Middle frontal gyrus (tissue), 1 donor: Measurements from ENCODE around the gene CSNK1G1.
"Not testable (repeated sequence)": the region's sequence is repeated elsewhere in the genome, so short reads cannot be mapped to it uniquely, and the experiment has no call there.

Experiments used
- DNase-seq: peaks from one replicate; pipeline ENCODE4 v3.0.0-alpha.2; 2015; ENCODE audit warnings: low spot score; ENCODE audit errors: extremely low spot score

Gene CSNK1G1

DNA sequence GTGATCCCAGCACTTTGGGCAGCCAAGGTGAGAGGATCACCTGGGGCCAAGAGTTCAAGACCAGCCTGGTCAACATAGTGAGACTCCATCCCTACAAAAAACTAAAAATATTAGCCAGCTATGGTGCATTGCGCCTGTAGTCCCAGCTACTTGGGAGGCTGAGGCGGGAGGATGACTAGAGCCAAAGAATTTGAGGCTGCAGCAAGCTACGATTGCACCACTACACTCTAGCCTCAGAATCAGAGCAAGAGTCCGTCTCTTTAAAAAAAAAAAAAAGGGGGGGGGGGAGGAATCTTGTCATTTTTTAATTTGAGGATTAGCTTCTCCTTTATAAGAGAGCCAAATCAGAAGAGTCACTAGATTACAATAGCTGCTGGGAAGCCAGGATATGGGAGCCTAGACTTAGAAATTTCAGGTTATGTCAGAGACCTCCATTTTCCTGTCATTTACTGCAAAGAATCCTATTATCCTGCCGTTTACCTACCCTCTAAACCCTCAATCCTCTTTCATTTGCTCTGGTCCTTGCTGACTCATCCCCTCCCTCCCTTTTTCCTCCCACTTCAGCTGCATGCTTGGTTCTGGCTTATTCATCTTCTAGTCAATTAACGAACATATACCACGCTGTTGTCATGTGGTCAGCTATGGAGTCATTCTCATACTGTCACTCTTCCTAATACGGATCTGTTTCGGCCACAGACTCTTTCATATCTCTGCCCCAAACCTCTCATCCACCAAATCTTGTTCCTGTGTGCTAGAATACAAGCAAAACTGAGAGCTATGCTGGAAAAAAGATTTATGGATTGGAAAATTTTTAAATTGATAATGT lies 109.4 kb downstream of the CSNK1G1 start:
- DNase-seq = no peak

DNA sequence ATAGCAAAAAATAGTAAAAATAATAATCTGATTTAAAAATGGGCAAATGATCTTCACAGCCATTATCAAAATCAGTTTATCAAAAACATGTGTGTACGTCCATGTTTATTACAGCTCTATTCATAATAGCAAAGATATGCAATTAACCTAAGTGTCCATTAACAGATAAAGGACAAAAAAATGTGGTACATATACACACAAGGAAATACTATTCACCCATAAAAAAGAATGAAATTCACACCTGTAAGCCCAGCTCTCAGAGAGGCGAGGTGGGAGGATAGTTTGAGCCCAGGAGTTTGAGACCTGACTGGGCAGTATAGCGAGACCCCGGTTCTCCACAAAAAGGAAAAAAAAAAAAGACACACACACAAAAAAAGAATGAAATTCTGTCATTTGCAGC lies 110.6 kb downstream of the CSNK1G1 start:
- no peak for DNase-seq

DNA sequence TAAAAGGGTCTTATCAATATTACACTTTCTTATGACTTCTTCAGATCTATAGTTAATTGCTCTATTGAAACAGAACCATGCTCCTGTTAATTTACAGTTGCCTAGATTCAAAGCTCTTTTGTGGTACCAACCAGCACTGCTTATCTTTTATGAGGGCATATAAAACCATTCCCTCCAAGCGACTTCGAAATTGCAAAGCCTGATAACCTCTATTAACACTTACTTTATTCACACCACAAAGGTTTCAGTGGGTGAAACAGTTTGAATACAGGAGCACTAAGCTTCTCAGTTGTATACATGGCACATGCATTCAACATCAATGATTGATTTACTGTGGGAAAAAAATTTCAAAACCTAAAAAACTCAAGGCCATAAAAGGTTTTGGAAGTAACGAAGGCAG lies 118.3 kb downstream of the CSNK1G1 start:
- no peak for DNase-seq

DNA sequence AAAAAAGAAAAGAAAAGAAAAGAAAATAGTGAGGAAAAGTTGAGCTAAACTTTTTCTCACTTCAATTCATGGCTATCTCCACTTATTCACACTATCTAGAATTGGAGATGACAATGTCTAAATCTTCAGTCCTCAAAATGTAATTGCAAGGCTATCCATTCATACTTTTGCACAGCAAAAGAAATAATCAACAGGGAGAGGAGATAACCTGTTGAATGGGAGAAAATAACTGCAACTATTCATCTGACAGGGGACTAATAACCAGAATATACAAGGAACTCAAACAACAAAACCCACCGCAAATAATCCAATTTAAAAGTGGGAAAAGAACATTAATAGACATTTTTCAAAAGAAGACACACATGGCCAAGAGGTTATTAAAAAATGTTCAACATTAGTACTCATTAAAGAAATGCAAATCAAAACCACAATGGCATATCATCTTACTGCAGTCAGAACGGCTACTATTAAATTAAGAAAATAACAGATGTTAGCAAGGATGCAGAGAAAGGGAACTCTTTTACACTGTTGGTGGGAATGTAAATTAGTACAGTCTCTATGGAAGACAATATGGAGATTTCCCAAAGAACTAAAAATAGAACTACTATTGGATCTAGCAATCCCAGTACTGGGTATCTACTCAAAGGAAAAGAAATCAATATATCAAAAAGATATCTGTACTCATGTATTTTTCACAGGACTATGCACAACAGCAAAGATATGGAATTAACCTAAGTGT lies 119.6 kb downstream of the CSNK1G1 start:
- DNase-seq = no peak

DNA sequence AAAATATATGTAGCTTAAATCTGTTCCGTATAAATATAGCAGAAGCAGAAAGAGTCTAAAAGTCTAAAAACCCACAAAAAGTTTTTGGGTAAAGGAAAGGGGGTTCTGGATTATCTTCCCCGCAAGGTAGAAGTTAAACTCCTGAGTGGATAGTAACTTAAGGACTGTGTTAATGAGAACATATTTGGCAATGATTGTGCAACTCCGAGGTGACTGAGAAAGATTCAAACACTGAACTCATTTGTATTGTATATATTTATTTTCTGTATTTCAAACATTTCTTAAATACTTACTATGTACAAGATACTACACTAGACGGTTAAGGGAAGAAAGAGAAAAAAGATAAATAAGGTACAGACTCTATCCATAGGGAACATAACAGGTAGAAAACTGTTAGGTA lies 120.4 kb downstream of the CSNK1G1 start:
- no peak for DNase-seq

DNA sequence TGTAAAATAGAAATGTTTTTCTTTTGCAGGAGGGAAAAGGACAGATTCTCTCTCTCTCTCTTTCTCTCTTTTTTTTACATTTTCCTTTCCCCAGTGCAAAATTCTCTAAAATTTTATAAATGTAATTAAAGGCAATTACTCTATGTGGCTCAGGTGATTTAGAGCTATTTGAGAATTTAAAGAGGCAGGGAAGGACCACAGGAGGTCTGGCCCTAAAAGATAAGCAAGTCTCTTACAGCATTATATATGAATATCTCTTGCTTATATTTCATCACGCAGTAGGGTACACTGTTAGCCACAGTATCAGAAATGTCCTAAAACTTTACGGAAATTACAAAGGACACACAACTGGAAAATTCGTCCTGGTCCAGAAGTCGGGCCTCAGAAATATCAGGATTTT lies 122.7 kb downstream of the CSNK1G1 start:
- DNase-seq = no peak

DNA sequence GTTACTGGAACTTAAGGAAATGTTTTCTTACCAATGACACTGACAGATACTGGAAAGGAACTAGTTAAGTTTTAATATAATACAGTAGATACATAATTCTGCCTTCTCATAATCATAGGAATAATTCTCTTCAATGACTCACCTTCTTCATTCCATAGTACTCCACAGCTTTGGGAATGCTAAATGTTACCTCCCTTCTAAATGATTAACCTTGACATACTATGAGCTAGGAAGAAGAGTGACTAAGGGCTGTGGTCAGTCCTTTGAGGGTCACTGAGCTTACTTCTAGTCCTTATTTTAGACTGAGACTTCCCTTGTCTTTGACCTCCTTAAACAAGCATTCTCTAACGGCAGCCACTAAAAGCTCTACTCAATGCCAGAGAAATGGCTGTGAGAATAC lies 123.6 kb downstream of the CSNK1G1 start:
- DNase-seq = no peak

DNA sequence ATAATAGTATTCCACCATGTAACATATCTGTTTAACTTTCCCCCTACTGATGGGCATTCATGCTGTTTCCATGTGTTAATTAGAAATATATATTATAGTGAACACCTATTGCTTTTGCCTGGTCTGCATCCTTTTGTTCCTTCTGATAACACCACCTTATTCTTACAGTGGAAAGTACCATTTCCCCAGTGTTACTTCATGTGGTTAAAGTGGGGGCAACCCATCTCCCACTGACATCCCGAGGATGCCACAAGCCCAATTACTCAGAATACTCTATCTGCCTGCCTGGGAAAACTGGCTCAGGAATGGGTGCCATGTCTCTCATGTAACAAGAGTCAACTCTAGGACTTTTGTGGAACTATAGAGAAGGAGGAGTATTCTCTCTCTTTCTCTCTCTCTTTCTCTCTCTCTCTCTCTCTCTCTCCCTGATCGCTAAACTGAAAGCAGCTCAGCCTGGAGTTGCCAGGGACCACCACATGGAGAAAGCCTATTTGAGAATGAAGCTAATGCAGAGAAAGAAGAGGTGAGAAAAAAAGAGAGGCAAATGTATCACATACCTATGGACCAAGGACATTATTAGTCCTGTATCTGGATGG lies 126.7 kb downstream of the CSNK1G1 start:
- DNase-seq = no peak

DNA sequence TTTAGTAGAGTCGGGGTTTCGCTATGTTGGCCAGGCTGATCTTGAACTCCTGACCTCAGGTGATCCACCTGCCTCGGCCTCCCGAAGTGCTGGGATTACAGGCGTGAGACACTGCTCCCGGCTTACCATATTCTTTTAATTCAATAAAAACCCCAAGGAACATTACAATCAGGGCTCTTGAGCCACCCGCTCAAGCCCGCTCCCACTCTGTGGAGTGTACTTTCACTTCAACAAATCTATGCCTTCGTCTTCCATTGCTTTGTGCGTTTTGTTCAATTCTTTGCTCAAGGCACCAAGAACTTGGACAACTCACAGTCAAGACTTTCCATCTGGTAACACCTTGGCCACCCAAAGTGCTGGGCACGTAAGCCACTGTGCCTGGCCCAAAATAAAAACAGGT lies 130.2 kb downstream of the CSNK1G1 start:
- DNase-seq = no peak

DNA sequence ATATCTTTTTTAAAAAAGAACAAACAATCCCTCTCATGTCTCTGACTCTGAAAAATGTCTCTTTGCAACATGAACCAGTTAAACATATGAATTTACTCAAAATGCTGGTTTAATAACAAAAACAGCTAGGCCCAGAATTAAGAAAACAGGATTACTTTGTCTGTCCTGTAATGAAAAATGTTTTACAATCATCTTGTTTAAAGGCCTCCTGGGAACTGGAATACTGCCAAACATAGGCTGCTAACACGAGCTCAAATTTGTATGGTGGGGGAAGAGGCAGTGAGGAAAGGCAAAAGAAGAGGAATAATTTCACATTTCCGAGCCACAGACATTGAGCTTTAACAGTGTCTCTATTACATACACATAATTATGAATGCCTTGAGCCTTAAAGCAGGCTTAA lies 131.5 kb downstream of the CSNK1G1 start:
- DNase-seq = no peak

DNA sequence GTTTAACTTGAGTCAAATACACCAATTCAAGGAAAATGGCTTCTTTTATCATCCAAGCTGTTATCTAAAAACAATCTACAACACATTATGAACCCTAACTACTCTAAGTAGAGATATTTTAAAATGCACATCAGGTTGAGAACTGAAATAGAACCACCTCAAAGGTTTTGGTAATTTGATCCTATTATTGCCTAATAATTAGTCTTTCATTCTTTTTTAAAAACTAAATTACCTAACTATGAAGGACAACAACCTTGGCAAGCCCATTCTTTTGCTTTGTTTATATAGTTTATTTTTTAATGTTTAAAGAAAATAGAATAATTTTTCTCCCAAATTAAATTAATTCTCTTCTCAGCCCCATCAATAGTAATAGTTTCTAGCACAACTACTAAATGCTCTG lies 132.1 kb downstream of the CSNK1G1 start:
- no peak for DNase-seq

DNA sequence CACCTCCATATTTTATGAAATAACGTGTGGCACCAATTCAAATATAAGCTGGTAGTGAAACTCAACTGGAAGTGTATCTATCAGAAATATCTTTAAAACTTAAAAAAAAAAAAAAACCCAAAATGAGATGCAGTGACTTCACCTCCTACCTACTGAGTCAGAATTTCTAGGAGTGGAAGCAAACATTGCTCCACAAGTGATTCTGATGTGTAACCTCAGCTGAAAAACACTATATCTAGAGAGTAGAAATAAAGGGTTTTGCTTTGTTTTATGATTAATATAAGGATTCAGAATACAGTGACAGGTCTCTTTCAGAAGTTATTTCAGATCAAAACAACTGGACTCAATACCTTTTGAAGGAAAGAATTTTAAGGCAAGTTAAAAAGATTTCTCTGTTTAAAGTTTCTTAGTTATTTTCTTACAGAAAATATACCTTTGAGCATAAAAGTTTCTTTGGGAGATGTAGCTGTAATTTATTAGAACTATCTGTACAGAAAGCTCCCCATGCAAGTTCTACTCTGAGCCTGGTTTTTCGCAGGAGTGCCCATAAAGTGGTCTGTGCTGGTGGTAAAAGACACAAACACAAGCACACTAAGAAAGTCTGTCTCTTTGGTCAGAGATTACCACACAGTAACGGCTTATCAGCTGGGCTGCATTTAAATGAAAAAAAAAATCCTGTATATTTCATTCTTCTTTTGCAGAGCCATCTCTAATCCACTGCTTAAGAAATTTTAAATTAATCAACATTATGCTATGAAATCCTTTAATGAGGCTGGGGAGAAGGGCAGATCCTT lies 133.2 kb downstream of the CSNK1G1 start:
- DNase-seq = no peak

DNA sequence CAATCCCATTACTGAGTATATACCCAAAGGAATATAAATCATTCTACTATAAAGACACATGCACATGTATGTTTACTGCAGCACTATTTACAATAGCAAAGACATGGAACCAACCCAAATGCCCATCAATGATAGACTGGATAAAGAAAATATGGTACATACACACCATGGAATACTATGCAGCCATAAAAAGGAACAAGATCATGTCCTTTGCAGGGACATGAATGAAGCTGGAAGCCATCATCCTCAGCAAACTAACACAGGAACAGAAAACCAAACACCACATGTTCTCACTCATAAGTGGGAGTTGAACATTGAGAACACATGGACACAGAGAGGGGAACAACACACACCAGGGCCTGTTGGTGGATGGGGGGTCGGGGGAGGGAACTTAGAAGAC lies 134.1 kb downstream of the CSNK1G1 start:
- DNase-seq = not testable (repeated sequence)

DNA sequence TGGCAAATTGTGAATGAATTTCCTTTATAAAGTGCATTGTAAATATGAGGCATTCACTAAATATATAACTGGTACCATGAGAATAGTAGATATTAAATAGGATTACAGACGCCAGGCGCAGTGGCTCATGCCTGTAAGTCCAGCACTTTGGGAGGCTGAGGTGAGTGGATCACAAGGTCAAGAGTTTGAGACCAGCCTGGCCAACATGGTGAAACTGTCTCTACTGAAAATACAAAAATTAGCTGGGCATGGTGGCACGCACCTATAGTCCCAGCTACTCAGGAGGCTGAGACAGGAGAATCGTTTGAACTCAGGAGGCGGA lies 138.6 kb downstream of the CSNK1G1 start:
- DNase-seq = not testable (repeated sequence)

DNA sequence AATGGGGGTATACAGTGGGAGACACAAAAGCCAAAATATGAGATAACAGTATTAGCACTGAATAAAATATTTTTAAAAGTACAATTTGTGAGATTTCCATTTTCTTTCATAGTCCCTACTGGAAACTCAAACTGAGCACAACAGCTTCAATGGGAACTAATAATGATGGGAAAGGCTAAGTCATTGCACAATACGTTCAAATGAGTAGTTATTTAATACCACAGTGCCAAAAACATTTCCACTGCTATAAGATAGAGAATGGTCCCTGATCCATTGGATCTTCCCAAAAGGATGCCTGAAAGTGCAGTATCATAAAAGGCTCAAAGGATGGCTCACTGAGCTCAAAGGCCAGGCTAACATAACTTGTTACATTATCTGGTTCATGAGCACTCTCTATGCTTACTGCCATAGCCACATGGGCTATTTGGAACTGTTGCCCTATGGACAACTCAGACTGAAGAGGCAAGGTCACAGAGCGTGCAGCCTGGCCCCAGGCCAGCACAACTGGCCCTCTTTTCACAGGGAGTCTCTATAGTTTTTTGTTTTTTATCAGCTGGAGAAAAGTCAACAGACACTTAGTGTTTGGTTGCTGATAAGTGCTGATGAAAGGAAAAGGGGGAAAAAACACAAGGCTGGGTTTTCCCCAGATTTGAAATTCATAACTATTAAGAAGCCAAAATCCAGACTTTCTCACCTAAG lies 139.1 kb downstream of the CSNK1G1 start:
- DNase-seq = no peak

DNA sequence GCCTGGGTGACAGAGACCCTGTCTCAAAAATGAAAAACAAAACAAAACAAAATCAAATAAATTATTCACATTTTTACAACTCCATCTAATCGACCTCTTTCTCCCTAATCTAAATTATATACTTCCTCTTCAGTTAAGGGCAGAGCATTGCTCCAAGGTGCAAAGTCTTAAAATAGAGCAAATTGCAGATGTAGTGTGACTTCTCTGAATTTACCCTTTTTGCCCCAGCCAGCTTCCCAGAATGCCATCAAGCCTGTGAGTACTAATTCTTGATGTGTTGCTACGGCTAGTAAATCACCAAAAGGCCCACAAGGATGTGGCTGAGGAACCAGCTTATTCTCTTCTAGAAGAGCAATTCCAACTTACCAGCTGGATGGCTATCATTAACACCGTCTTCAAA lies 139.8 kb downstream of the CSNK1G1 start:
- DNase-seq = no peak

DNA sequence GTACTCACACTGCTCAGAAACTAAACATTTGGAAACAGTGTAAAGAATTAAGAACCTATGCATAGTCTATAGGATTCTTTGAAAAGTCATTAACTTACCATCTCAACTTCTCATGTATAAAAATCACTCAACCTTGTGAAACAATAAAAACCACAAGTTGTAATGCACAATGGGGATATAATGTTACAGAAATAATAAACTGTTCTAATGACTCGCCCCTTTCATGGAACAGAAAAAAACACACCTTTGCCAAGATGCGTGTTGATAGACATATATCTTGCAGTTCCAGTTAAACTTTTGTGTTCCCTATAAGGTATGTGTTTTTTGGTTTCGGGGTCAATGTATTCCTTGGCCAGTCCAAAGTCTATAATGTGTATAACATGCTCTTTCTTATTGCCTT lies 142.3 kb downstream of the CSNK1G1 start:
- DNase-seq = no peak

DNA sequence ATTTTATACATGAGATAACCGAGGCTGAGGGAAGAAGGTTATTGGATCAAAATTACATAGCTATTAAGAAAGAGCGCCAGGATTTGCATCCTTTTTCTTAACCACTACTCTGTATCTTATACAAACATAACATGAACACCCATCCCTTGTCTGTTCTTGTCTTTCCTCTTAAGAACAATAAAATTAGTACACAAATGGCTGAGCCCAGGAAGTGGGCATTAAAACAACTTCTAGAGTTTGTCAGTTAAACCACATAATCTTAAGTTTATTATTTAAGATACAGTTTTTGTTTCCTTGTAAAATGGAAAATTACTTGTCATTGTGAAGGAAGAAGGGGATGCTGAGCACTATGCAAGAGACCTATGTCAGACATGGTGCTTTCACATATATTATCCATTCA lies 144.3 kb downstream of the CSNK1G1 start:
- DNase-seq = no peak

DNA sequence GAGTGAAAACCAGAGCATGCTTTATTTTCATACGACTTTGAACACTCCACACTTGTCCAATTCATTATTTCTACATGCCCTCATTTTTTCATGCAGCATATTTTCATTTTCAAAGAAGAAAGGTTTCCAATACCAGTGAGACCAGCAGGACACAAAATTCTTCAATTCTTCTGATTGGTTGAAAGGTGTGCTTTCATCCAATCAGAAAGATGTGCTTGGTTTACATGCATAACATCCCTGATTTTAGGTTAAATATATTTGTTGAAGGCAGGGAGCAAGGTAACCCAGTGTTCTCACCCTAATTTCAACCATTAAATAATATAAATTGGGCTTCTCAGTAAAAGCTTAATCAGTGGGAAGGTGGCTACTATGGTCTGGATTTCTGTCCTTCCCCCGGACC lies 145.6 kb downstream of the CSNK1G1 start:
- no peak for DNase-seq

DNA sequence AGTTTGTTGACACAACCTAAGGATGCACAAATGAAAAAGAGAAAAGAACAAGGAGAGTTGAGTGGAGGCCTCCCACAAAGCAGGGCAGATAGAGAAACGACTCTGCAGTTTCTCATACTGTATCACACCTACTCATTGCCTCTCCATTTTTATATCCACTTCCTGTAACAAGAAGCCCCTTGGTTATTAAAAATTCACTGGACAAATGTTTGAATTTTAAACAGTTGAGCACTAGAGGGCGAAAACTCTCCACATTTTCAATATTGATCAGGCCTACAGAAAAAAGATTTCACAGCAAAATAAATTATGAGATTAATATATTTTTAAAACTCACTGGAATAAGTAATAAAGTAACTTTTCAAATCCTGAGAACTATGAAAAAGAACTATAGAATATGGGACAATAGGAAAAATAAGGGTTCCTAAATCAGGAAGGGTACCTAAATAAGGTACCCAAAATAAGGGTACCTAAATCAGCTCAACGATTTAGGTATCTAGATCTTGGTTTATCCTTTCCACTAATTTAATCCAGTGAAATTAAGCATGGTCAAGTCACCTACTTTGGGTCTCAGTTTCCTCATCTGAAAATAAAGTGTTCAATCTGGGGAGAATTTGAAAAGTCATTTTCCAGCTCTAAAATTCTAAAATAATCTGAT lies 146.2 kb downstream of the CSNK1G1 start:
- no peak for DNase-seq

DNA sequence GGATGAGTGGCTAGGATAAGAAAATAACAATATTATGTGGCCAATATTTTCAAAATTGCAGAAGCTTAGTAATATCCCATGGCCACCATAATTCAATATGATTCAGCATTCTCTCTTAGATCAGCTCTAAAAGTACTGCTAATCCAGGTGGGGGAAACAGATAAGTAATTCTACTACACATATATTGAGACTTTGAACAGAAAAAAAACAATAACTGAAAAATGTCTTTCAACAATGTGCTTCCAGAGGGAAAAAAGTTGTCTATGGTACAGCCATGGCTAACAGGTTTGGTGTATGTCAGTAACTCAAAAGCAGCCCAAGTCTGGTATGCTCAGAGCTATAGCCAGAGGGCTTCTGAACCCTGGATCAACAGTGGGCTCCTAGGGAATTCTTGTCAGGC lies 150.8 kb downstream of the CSNK1G1 start:
- DNase-seq = no peak
